ENCODE measurements around the gene GABARAP. TPM values are rescaled to one million over a fixed set of nuclear protein-coding genes. Genes with fewer than 3 reads are reported as not detected.

GABARAP gene
- total and polyA plus RNA-seq, 2 of the 13 experiments (the other 11 are each of a cell fraction or from before 2014, with no cell fraction given): 161 to 310 TPM

GRCh38 chr17:7214300-7215135 is 27.7 kb downstream of the GABARAP start (continued):
- no peak for TF ChIP-seq CBX5 (CRISPR knock-in tag; IDR thresholded peaks at IDR 0.05; ENCODE audit: borderline replicate concordance)
- peak; percentile 75 for TF ChIP-seq ZNF263 (CRISPR knock-in tag; IDR thresholded peaks at IDR 0.05)
- TF ChIP-seq CSRNP2 (CRISPR knock-in tag; conservative IDR thresholded peaks at IDR 0.05; ENCODE audit: low read depth): no peak
- no peak for TF ChIP-seq ZBTB8A (CRISPR knock-in tag; IDR thresholded peaks at IDR 0.05; ENCODE audit: borderline replicate concordance, low read depth)
- peak; percentile 66; the same call in 1 of the 2 replicates for TF ChIP-seq MAZ (IDR thresholded peaks at IDR 0.05; ENCODE audit: borderline replicate concordance, low read depth, low read length)
- TF ChIP-seq MAZ (CRISPR knock-in tag; IDR thresholded peaks at IDR 0.05; ENCODE audit: low read depth): peak; percentile 8
- TF ChIP-seq ZNF766 (CRISPR knock-in tag; IDR thresholded peaks at IDR 0.05; ENCODE audit: borderline replicate concordance): no peak
- TF ChIP-seq MAFK (conservative IDR thresholded peaks at IDR 0.05 in 1 of 2, IDR thresholded peaks at IDR 0.05 in 1 of 2; ENCODE audit: low read length in 2 of 2): no peak
- TF ChIP-seq GTF3A (CRISPR knock-in tag; conservative IDR thresholded peaks at IDR 0.05): no peak; the same call in 1 of the 2 replicates
- no peak for TF ChIP-seq ZNF138 (CRISPR knock-in tag; IDR thresholded peaks at IDR 0.05; ENCODE audit: low read depth)
- peak; percentile 33; the same call in 1 of the 2 replicates for TF ChIP-seq ZKSCAN1 (IDR thresholded peaks at IDR 0.05; ENCODE audit: low read length)
- TF ChIP-seq ZNF580 (CRISPR knock-in tag; IDR thresholded peaks at IDR 0.05; ENCODE audit: borderline replicate concordance, low read depth): no peak
- TF ChIP-seq YEATS2 (CRISPR knock-in tag; IDR thresholded peaks at IDR 0.05; ENCODE audit: borderline replicate concordance): 0 out of 2 replicates have a peak, but pooled peaks have one; percentile 9
- TF ChIP-seq FOXK2 (IDR thresholded peaks at IDR 0.05): no peak
- peak; percentile 53 for TF ChIP-seq CREB1 (IDR thresholded peaks at IDR 0.05)
- peak; percentile 72 for TF ChIP-seq CREB1 (CRISPR knock-in tag; IDR thresholded peaks at IDR 0.05)
- no peak for TF ChIP-seq BRCA1 (CRISPR knock-in tag; IDR thresholded peaks at IDR 0.05)
- peak; percentile 47; the same call in 1 of the 2 replicates for TF ChIP-seq ZNF430 (CRISPR knock-in tag; IDR thresholded peaks at IDR 0.05)
- no peak for TF ChIP-seq ZBTB39 (CRISPR knock-in tag; IDR thresholded peaks at IDR 0.05)
- TF ChIP-seq ZNF451 (CRISPR knock-in tag; IDR thresholded peaks at IDR 0.05): no peak
- TF ChIP-seq PBX2 (CRISPR knock-in tag; IDR thresholded peaks at IDR 0.05): 0 out of 2 replicates have a peak, but pooled peaks have one; percentile 35
- no peak for TF ChIP-seq ZNF468 (CRISPR knock-in tag; IDR thresholded peaks at IDR 0.05)
- no peak; the same call in 1 of the 2 replicates for TF ChIP-seq E2F2 (CRISPR knock-in tag; IDR thresholded peaks at IDR 0.05; ENCODE audit: borderline replicate concordance)
- no peak for TF ChIP-seq ZNF780A (CRISPR knock-in tag; IDR thresholded peaks at IDR 0.05)
- no peak for TF ChIP-seq NFRKB (IDR thresholded peaks at IDR 0.05)
